SW 1271 (cell line): ENCODE measurements around the gene ANKFY1.
"Not testable (repeated sequence)": the region's sequence is repeated elsewhere in the genome, so short reads cannot be mapped to it uniquely, and the experiment has no call there.

Experiments used
- DNase-seq, 2 experiments: peaks; one replicate each; lab custom pipeline; 2025; lab: John Stamatoyannopoulos, UW

ANKFY1 gene

GRCh38 chr17:4256952-4257351 is 6.8 kb downstream of the ANKFY1 start:
- no peak for DNase-seq

DNA sequence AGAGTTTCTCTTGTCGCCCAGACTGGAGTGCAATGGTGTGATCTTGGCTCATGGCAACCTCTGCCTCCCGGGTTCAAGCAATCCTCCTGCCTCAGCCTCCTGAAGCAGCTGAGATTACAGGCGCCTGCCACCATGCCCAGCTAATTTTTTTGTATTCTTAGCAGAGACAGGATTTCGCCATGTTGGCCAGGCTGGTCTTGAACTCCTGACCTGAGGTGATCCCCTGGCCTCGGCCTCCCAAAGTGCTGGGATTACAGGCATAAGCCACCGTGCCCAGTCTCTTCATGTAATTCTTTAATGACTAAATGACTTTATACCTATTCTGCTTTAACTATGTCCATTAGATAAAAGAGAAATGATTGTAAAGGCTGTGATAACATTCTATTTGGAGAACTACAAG is 8.5 kb downstream of the ANKFY1 start:
- not testable (repeated sequence) for DNase-seq

DNA sequence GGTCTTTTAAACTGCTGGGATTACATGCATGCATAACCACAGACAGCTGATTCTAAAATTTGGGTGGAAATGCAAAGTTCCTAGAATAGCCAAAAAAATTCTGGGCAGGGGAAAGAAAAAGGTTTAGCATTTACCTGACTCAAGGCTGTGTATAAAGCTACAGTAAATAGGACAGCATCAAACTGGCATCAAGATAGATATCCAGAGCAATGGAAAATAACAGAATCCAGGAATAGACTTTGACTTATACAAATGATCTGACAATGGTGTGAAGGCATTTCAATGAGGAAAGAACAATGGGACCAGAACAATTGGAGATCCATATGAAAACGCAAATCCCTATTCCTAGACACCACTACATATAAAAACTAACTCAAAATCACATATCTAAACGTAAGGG is 12.9 kb downstream of the ANKFY1 start:
- no peak for DNase-seq

GRCh38 chr17:4249452-4250029 is 14.2 kb downstream of the ANKFY1 start:
- DNase-seq, result peak; percentile 10 to 35

GRCh38 chr17:4248504-4249277 is 15.1 kb downstream of the ANKFY1 start:
- DNase-seq, result no peak

- no peak for DNase-seq
Observed at GRCh38 chr17:4247971-4248388, 15.8 kb downstream of the ANKFY1 start.

GRCh38 chr17:4247361-4247970 is 16.3 kb downstream of the ANKFY1 start:
- DNase-seq, result no peak

- DNase-seq, result no peak
Observed at GRCh38 chr17:4246674-4247073, 17.1 kb downstream of the ANKFY1 start.

GRCh38 chr17:4241535-4241934 is 22.2 kb downstream of the ANKFY1 start:
- DNase-seq, result no peak

GRCh38 chr17:4236456-4236855 is 27.3 kb downstream of the ANKFY1 start:
- no peak for DNase-seq

DNA sequence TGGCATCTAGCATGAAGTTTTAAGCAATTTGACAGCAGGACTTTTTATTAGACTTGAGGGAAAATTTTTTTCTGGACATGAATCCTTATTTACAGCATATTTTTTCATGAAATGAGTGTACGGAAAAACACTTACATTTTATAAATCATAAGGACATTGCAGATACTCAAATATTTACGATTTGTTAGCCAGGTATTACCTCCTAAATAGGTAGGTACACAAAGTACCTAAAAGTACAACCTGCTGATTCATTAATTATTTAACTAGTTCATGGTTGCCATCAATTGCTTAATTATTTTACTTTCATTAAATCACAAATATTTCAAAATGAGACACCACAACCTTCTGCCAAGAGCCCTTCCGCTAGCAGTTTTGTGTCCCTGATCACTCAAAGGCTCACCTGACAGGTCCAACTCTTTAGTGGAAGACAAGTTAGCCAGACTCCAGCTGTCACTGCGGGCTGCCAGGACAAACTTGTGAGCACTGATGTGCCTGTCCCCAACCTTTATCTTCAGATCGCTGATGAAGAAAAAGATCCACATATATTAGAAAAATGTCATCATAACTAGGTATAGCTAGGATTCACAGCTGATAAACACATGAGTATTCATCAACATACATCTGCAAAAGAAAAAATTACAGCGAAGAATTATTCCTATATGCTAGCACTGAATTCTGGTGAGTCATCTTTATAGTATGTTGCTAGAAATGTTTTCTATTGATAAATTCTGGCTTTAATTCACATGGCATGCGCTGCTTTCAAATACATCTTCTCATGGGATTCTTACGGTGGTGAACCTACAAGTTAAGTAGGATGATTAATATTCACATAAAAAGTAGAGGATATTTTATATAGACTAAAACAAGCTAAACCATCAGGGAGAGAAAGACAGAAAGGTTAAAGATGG is 28.2 kb downstream of the ANKFY1 start:
- no peak for DNase-seq

DNA sequence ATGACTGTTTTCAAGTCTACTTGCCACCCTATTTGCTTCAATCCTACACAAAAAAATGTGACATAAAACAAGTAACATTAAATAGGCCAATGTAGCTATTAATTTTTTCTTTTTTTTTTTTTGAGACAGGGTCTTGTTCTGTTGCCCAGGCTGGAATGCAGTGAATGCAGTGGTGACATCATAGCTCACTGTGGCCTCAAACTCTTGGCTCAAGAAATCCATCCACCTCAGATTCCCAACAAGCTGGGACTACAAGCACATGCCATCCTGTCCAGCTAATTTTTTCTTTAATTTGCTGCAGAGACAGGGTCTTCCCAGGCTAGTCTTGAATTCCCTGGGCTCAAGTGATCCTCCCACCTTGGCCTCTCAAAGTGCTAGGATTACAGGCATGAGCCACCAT is 29.4 kb downstream of the ANKFY1 start:
- no peak for DNase-seq

GRCh38 chr17:4233668-4234258 is 30.0 kb downstream of the ANKFY1 start:
- no peak for DNase-seq

GRCh38 chr17:4232168-4232813 is 31.5 kb downstream of the ANKFY1 start:
- DNase-seq, result no peak

GRCh38 chr17:4229627-4230541 is 33.9 kb downstream of the ANKFY1 start:
- peak; percentile 42 to 90 for DNase-seq

- DNase-seq, result no peak
Observed at GRCh38 chr17:4221899-4222659, 41.7 kb downstream of the ANKFY1 start.

DNA sequence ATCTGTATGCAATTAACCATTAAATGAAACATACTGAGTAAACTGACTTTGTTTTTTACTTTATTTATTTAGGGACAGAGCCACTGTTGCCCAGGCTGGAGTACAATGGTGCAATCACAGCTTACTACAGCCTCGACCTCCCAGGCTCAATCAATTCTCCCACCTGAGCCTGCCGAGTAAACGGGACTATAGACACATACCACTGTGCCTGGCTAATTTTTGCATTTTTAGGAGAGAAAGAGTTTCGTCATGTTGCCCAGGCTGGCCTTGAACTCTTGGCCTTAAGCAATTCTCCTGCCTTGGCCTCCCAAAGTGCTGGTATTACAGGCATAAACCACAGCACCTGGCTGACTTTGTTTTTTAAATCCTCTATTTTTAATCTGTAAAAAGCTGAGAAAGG is 42.6 kb downstream of the ANKFY1 start:
- no peak for DNase-seq

- DNase-seq, result no peak
Observed at GRCh38 chr17:4220655-4221054, 43.1 kb downstream of the ANKFY1 start.

DNA sequence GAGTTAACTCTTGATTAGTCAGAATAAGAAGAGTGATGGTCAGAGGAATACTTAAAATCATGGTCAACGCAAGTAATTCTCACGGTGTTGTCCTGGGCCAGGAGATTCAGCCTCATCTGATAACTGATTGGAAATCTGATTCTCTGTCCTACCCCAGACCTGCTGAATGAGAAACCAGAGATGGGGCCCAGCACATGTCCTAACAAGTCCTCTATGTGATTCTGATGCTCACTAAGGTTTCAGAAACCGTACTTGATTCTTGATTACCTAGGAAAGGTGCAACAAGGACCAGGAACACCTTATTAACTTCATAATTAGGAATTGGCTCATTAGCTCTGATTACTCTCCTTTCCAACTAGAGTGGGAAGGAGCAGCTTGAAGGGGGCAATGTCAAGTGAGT is 44.5 kb downstream of the ANKFY1 start:
- no peak for DNase-seq
